Activated naive CD4-positive, alpha-beta T cell treated with anti-CD3 and anti-CD28 coated beads, Interleukin-2, amount 50 U/mL, for 16 hours (primary cell): ENCODE data around the gene P2RY8.
"Not testable (repeated sequence)": the region's sequence is repeated elsewhere in the genome, so short reads cannot be mapped to it uniquely, and the experiment has no call there.

Experiments used
- DNase-seq: peaks from one replicate; pipeline ENCODE4 v3.0.0-alpha.2; 2020

The P2RY8 gene

DNA sequence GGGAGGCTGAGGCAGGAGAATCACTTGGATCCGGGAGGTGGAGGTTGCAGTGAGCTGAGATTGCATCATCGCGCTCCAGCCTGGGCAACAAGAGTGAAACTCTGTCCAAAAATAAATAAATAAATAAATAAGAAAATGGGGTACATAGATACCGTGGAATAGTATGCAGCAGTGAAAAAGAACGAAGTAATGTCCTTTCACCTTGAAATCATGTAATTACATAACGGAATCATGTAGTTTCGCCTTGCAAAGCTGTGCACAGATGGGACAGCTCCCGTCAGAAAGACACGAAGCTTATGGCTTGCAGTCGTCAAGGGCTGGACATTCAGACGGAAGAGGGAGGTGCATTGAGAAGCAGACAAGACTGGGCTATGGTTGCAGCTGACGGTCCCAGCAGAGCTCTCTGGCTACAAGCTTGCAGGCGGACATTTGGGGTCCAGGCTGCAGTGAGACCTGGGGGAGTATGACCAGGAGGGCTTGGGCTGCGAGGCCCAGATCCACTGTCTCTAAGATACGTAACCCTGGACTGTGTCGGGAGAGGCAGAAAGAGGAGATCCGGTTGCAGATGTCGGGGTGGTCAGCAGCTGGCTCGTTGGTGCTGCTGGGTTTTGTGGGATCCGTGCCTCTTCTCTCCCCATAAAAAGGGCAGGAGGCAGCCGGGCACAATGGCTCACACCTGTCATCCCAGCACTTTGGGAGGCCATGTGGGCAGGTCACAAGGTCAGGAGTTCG, 6.2 kb upstream of the P2RY8 start:
- DNase-seq = no peak

GRCh38 chrX:1539146-1539545, 2.2 kb upstream of the P2RY8 start:
- not testable (repeated sequence) for DNase-seq

DNA sequence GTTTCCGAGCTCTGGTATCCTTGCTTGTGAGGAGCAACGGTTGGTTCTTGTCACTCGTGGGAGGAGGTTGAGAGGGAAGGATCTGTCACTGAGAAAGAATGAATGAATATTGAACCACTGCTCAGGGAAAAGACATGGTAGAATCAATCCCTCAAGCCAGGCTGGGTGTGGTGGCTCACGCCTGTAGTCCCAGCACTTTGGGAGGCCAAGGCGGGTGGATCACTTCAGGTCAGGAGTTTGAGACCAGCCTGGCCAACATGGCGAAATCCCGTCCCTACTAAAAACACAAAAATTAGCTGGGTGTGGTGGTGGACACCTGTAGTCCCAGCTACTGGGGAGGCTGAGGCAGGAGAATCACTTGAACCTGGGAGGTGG, 718 bp upstream of the P2RY8 start:
- DNase-seq = not testable (repeated sequence)

GRCh38 chrX:1536712-1537030, 314 bp downstream of the P2RY8 start:
- DNase-seq = no peak

DNA sequence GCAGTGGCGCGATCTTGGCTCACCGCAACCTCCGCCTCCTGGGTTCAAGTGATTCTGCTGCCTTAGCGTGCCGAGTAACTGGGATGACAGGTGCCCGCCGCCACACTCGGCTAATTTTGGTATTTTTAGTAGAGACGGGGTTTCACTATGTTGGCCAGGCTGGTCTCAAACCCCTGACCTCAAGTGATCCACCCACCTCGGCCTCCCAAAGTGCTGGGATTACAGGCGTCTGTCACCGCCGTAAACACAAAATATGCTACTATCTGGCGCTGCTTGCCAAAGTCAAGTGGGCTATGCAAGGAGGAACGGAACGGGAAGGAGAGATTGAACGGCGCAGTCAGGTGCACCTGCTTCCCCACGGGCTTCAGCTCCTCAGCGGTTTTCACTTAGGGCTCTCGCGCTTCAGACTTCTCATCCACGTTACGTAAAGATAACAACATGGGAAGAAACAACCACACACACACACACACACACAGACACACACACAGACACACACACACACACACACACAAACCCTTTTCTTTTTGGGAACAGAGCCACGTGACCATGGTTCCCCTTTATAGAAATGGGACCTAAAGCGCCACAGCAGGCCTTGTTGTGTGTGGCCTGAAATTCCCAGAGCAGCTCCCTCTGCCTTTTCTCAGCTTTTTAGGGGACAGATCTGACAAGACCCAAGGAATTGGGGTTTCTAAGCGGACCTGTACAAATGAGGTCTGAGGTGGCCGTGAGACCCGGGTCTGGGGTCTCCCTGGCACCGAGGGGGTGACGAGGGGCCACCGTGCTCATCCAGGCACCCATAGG, 1.5 kb downstream of the P2RY8 start:
- peak; percentile 28 for DNase-seq

- DNase-seq = peak; percentile 39
Observed at GRCh38 chrX:1534301-1535168, 2.5 kb downstream of the P2RY8 start.

DNA sequence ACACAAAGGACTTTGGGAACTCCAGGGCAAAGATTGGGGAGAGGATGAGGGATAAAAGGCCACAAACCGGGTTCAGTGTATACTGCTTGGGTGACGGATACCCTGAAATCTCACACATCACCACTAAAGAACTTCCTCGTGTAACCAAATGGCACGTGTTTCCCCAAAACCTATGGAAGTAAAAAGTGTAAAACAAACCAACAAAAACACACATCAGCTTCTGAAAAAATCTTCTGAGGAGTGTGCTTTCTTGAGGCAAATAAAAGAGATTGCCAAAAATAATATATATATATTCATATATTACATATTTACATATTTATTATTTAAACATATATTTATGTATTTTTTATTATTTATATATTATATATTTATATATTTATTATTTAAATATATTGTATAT, 3.9 kb downstream of the P2RY8 start:
- DNase-seq = no peak

GRCh38 chrX:1531096-1531890, 5.7 kb downstream of the P2RY8 start:
- DNase-seq = peak; percentile 36

DNA sequence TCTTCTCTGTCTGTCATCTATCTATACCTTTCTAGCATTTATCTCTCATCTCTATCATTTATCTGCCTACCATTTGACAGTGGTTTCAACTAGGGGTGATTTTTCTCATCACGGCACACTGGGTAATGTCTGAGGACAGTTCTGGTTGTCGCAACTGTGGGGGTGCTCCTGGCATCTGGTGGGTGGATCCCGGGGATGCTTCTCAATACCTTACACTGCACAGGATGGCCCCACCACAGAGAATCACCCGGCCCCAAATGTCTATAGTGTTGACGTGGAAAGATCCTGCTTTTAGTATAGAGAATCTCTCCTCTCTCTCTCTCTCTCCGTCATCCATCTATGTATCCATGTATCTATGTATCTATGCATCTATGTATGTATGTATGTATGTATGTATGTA, 7.2 kb downstream of the P2RY8 start:
- no peak for DNase-seq

GRCh38 chrX:1529328-1529727, 7.7 kb downstream of the P2RY8 start:
- no peak for DNase-seq

DNA sequence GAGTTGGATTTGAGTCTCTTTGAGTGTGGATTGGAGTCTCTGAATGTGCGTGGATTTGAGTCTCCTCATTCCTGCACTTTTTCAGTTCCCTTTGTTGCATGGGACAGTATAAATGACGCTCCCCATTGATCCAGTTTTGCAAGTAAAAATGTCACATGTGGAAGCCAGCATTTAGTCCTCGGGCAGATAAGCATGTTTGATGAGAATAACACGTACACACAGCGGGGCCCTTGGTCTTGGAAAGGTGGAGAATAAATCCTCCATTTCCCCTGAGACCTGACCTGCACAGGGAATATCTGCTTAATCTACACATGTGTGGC, 8.1 kb downstream of the P2RY8 start:
- DNase-seq = no peak

DNA sequence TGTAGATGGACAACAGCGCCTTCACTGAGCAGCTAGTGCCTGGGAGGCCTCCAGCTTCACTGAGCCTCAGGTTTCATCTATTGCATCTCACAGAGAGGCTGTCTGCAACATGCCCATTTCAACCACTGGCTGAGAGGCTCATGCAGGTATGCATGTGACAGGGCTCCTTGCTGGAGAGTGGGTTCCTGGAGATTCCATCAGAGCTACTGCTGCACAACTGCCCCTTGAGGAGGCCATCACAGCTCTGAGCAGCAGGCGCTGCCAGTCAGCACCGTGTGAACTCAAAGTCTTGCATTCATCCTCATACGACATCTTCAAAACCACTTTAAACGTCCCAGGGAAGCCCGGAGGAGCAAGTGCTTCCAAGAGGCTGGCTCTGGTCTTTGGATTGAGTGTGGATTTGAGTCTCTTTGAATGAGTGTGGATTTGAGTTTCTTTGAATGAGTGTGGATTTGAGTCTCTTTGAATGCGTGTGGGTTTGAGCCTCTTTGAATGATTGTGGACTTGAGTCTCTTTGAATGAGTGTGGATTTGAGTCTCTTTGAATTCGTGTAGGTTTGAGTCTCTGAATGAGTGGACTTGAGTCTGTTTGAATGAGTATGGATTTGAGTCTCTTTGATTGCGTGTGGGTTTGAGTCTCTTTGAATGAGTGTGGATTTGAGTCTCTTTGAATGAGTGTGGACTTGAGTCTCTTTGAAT, 8.7 kb downstream of the P2RY8 start:
- DNase-seq = no peak

GRCh38 chrX:1527457-1527856, 9.5 kb downstream of the P2RY8 start:
- no peak for DNase-seq

- DNase-seq = no peak
Observed at GRCh38 chrX:1526565-1526964, 10.4 kb downstream of the P2RY8 start.

GRCh38 chrX:1525583-1526355, 11.2 kb downstream of the P2RY8 start:
- no peak for DNase-seq

DNA sequence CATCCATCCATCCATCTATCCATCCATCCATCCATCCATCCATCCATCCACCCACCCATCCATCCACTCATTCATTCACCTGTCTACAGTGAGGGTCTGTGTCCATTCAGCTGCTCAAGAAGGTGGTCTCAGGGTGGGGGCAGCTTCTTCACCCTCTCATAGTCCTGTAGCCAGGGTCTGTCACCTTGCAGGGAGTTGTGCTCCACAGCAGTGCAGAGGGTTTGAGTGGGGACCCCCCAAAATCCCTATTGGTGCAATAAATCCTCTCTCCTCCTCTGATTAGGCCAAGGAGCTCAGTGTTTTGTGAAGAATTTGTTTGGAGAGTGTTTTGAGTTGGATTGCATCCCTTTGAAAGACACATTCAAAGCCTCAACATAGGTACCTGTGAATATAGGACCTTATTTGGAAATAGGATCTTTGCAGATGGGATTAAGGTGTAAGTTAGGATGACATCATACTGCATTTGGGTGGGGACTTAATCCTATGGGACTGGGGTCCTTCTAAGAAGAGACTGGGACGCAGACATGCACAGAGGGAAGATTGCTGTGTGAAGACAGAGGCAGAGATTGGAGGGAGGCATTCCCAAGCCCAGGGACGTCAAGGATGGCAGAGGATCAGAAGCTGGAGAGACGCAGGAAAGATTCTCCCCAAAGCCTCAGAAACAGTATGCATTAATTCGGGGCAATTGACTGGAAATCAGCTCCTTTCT, 12.0 kb downstream of the P2RY8 start:
- no peak for DNase-seq

DNA sequence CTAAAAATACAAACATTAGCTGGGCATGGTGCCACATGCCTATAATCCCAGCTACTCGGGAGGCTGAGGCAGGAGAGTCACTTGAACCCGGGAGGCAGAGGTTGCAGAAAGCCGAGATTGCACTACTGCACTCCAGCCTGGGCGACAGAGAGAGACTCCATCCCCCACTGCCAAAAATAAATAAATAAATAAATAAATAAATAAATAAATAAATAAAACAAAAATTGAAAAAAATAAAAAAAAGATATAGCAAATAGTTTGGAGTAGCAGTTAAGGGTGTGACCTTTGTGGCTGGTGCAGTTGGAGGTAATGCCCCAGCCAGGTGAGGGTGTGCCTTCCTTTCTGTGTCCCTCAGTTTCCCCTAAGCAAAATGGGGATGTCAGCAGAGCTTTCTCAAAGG, 14.1 kb downstream of the P2RY8 start:
- DNase-seq = not testable (repeated sequence)

- DNase-seq = peak; percentile 49
Observed at GRCh38 chrX:1521459-1521956, 15.5 kb downstream of the P2RY8 start.

DNA sequence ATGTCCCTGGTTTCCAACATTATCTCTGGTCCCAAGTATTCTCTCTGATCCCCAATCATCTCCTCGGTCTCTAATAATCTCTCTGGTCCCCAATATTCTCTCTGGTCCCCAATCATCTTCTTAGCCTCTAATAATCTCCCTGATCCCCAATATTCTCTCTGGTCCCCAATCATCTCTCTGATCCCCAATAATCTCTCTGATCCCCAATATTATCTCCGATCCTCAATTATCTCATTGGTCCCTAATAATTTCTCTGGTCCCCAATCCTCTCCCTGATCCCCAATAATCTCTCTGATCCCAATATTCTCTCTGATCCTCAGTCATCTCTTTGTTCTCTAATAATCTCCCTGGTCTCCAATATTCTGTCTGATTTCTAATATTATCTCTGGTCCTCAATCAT, 16.6 kb downstream of the P2RY8 start:
- DNase-seq = no peak

GRCh38 chrX:1519022-1519497, 17.9 kb downstream of the P2RY8 start:
- DNase-seq = no peak

GRCh38 chrX:1518512-1518911, 18.5 kb downstream of the P2RY8 start:
- no peak for DNase-seq
